Large intestine (tissue), 3 donors: ENCODE results near the gene CHST3. TPM values are rescaled to one million over a fixed set of nuclear protein-coding genes. Genes with fewer than 3 reads are reported as not detected.

Experiments used
- DNase-seq, 2 donors: peaks; one replicate each; pipeline versions ENCODE4 v3.0.0 to v3.0.0-alpha.2; 2013
- H3K27ac ChIP-seq: one replicate; pipeline ENCODE4 v1.5.1; 2013; ENCODE audit warnings: low read length
- H3K27me3 ChIP-seq: 2 replicates; pipeline ENCODE4 v1.6.1; 2013; ENCODE audit warnings: low read length; ENCODE audit not compliant: control insufficient read depth, insufficient read depth
- H3K36me3 ChIP-seq: 2 replicates; pipeline ENCODE4 v1.6.1; 2013; ENCODE audit warnings: low read length; ENCODE audit not compliant: control insufficient read depth, insufficient read depth
- H3K4me1 ChIP-seq: one replicate; pipeline ENCODE4 v1.6.1; 2013; ENCODE audit warnings: low read length; ENCODE audit not compliant: control insufficient read depth, insufficient read depth
- H3K4me3 ChIP-seq: one replicate; pipeline ENCODE4 v1.5.1; 2013; ENCODE audit warnings: low read length
- H3K9me3 ChIP-seq: one replicate; pipeline ENCODE4 v1.6.1; 2013; ENCODE audit warnings: mild to moderate bottlenecking, low read depth, low read length, moderate library complexity; ENCODE audit not compliant: control insufficient read depth
- WGBS: methylation state at CpG from one replicate; pipeline ENCODE4 v1.1.5; 2013; ENCODE audit warnings: low lambda C conversion rate; ENCODE audit not compliant: insufficient coverage; 5-methylcytosine and 5-hydroxymethylcytosine counted together
- polyA plus RNA-seq: library from polyadenylated mRNA; unstranded; fragments of 120-200 nt; gene quantifications from one replicate; pipeline ENCODE4 v1.2.1, GENCODE V29; 2013

Gene CHST3
- polyA plus RNA-seq, 1 donor: 4.7 TPM

- H3K27ac ChIP-seq: no peak overlapping the region
- H3K4me1 ChIP-seq: peaks cover 12% of the 10 kb centered on the region
- 80% methylated on average over 1 of the region's 21 CpGs for WGBS
- no peaks in the 10 kb centered on the region for H3K36me3 ChIP-seq
- no peak for DNase-seq
- H3K27me3 ChIP-seq: no peaks in the 10 kb centered on the region
- no peak overlapping the region for H3K4me3 ChIP-seq
- no peaks in the 10 kb centered on the region for H3K9me3 ChIP-seq
Observed at GRCh38 chr10:72058989-72059842, 95.0 kb downstream of the CHST3 start.

- Histone ChIP-seq H3K27me3 (no peaks in the 10 kb centered on the region), H3K27ac (no peak overlapping the region), H3K9me3 (no peaks in the 10 kb centered on the region), H3K4me3 (no peak overlapping the region), H3K4me1 (peaks cover 12% of the 10 kb centered on the region), H3K36me3 (no peaks in the 10 kb centered on the region)
- WGBS: no CpG with 5 or more reads among the region's 19 CpGs
- DNase-seq: no peak
Observed at GRCh38 chr10:72059843-72060822, 95.9 kb downstream of the CHST3 start.

- no peaks in the 10 kb centered on the region for H3K36me3 ChIP-seq
- no peak for DNase-seq
- WGBS: no CpG with 5 or more reads among the region's 5 CpGs
- H3K27ac ChIP-seq: no peak overlapping the region
- H3K4me1 ChIP-seq: peaks cover 12% of the 10 kb centered on the region
- H3K9me3 ChIP-seq: no peaks in the 10 kb centered on the region
- H3K4me3 ChIP-seq: no peak overlapping the region
- H3K27me3 ChIP-seq: no peaks in the 10 kb centered on the region
Observed at GRCh38 chr10:72061491-72061890, 97.3 kb downstream of the CHST3 start.

- H3K36me3 ChIP-seq: no peaks in the 10 kb centered on the region
- no peaks in the 10 kb centered on the region for H3K27me3 ChIP-seq
- no peak overlapping the region for H3K4me3 ChIP-seq
- WGBS: no CpG with 5 or more reads among the region's 9 CpGs
- peaks cover 12% of the 10 kb centered on the region for H3K4me1 ChIP-seq
- no peaks in the 10 kb centered on the region for H3K9me3 ChIP-seq
- H3K27ac ChIP-seq: no peak overlapping the region
- no peak for DNase-seq
Observed at GRCh38 chr10:72061930-72062329, 97.7 kb downstream of the CHST3 start.

GRCh38 chr10:72062382-72062781 is 98.2 kb downstream of the CHST3 start:
- no peak overlapping the region for H3K4me3 ChIP-seq
- no peak overlapping the region for H3K27ac ChIP-seq
- H3K4me1 ChIP-seq: peaks cover 12% of the 10 kb centered on the region
- no peak for DNase-seq
- no peaks in the 10 kb centered on the region for H3K9me3 ChIP-seq
- H3K27me3 ChIP-seq: no peaks in the 10 kb centered on the region
- H3K36me3 ChIP-seq: no peaks in the 10 kb centered on the region
- WGBS: no CpG with 5 or more reads among the region's 10 CpGs

Other genes starting within 250 kb of the CHST3 start
- gene C10orf105, start 244.6 kb upstream of the CHST3 start, polyA plus RNA-seq: 0.27 TPM
- 47.9 TPM for gene VSIR, start 190.9 kb upstream of the CHST3 start, polyA plus RNA-seq
- gene PSAP, start 113.1 kb upstream of the CHST3 start, polyA plus RNA-seq: 540 TPM
- gene SPOCK2, start 124.2 kb downstream of the CHST3 start, polyA plus RNA-seq: 17.4 TPM